Breast epithelium (tissue), 4 donors: Measurements from ENCODE around the gene TIGD1. TPM values are rescaled to one million over a fixed set of nuclear protein-coding genes. Genes with fewer than 3 reads are reported as not detected.

Experiments
- DNase-seq, 2 donors: peaks; one replicate each; pipeline ENCODE4 v3.0.0-alpha.2; 2019; ENCODE audit warnings: low spot score in 2 of 2
- H3K27ac ChIP-seq, 2 donors: fragments of 200-600 bp; sonication (generic) in 1 of 2; one replicate each; pipeline ENCODE4 v1.5.1; 2016 to 2019; ENCODE audit warnings: mild to moderate bottlenecking in 1 of 2
- H3K27me3 ChIP-seq, 2 donors: fragments of 200-600 bp; sonication (generic) in 1 of 2; one replicate each; pipeline versions ENCODE4 v1.5.1 to v1.6.0; 2017 to 2019; ENCODE audit warnings: control low read depth in 1 of 2, mild to moderate bottlenecking in 1 of 2
- H3K36me3 ChIP-seq: fragments of 200-600 bp; one replicate; pipeline ENCODE4 v1.5.1; 2019
- H3K4me1 ChIP-seq, 2 donors: fragments of 200-600 bp; sonication (generic); one replicate each; pipeline ENCODE4 v1.5.1; 2016 to 2019; ENCODE audit warnings: control low read depth in 1 of 2
- H3K4me3 ChIP-seq, 3 donors: fragments of 200-600 bp; sonication (generic); 1 replicate in 2 of 3; 2 replicates in 1 of 3; pipeline ENCODE4 v1.5.1; 2016 to 2019; ENCODE audit warnings: mild to moderate bottlenecking in 3 of 3, moderate library complexity in 2 of 3
- H3K9me3 ChIP-seq, 2 donors: fragments of 200-600 bp; sonication (generic) in 1 of 2; one replicate each; pipeline ENCODE4 v1.5.1; 2016 to 2019; ENCODE audit warnings: control low read depth in 1 of 2
- POLR2A ChIP-seq: fragments of 450-650 bp; IDR thresholded peaks from one replicate; pipeline ENCODE4 v1.6.1; 2016; ENCODE audit warnings: antibody characterized with exemption, mild to moderate bottlenecking, moderate library complexity
- POLR2AphosphoS5 ChIP-seq, 3 donors: sonication (generic); formaldehyde crosslinking; IDR thresholded peaks; one replicate each; pipeline ENCODE4 v1.6.1; 2017; ENCODE audit warnings: antibody characterized with exemption in 3 of 3
- intact Hi-C: fragments of 100-400 bp; cut with DNase I; formaldehyde crosslinking; loops from one replicate; pipeline ENCODE4 v1.15.1; 2023; ENCODE audit warnings: low total_unique reads
- total RNA-seq, 3 donors: library from RNA; depleted of rRNA; stranded (reverse); fragments of >200 nt; gene quantifications; one replicate each; pipeline ENCODE4 v1.1.0, GENCODE V29; 2016
- TF ChIP-seq, protein P1 (sequence below), 3 donors: fragments of 450-650 bp; IDR thresholded peaks; one replicate each; pipeline ENCODE4 v1.5.1; 2016 to 2017; ENCODE audit warnings: antibody characterized with exemption in 3 of 3, mild to moderate bottlenecking in 3 of 3, moderate library complexity in 3 of 3

Gene TIGD1
- total RNA-seq, 3 donors from 2014 or later = 2.9 to 5.6 (median 5.0) TPM

- TF ChIP-seq POLR2AphosphoS5 (IDR thresholded peaks at IDR 0.05) (no peak), POLR2A (no peak)
- TF ChIP-seq, protein P1, sequence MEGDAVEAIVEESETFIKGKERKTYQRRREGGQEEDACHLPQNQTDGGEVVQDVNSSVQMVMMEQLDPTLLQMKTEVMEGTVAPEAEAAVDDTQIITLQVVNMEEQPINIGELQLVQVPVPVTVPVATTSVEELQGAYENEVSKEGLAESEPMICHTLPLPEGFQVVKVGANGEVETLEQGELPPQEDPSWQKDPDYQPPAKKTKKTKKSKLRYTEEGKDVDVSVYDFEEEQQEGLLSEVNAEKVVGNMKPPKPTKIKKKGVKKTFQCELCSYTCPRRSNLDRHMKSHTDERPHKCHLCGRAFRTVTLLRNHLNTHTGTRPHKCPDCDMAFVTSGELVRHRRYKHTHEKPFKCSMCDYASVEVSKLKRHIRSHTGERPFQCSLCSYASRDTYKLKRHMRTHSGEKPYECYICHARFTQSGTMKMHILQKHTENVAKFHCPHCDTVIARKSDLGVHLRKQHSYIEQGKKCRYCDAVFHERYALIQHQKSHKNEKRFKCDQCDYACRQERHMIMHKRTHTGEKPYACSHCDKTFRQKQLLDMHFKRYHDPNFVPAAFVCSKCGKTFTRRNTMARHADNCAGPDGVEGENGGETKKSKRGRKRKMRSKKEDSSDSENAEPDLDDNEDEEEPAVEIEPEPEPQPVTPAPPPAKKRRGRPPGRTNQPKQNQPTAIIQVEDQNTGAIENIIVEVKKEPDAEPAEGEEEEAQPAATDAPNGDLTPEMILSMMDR (IDR thresholded peaks at IDR 0.05) = no peak
- H3K4me3 ChIP-seq = no peak overlapping the region
- H3K4me1 ChIP-seq = peaks cover 0 to 7% of the 10 kb centered on the region in 2 donors
- H3K27me3 ChIP-seq = no peaks in the 10 kb centered on the region
- intact Hi-C loops = no loop called here
- DNase-seq = no peak
- H3K9me3 ChIP-seq = no peaks in the 10 kb centered on the region
- H3K27ac ChIP-seq = no peak overlapping the region
- H3K36me3 ChIP-seq = no peaks in the 10 kb centered on the region
Measured at GRCh38 chr2:232547991-232548390, 2.4 kb downstream of the TIGD1 start.

DNA sequence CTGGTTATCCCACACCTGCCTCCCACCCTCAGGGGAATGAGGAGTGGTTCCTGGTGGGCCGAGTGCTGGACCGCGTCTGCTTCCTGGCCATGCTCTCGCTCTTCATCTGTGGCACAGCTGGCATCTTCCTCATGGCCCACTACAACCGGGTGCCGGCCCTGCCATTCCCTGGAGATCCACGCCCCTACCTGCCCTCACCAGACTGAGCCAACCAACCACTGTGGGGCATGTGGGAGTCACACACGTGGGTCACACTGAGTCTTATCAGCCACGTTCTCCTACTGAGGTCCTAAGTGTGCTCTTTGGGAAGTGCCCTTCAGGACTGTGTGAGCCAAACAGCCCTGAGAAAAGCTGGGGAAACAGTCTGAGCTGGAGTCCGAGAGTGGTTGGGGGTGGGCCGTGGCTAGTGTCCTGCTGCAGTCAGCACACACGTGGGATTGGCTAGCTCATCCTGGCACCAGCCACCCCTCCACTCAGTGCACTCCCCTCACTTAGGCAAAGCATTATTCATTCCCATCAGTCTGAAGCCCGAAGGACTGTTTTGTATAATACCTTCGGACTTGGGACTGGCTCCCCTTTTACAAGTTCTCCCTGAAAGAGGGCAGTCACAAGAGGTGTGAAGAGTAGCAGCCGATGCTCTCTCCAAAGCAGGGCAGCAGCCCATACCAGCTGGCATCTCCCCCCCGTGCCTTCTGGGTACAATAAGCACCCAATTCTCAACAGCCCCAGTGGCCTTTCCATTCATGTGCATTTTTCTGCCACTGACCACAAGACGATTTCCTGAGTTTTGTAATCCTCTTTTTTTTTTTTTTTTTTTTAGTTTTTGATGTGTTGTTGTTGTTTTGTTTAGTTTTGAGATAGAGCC, 4.6 kb downstream of the TIGD1 start:
- no peak overlapping the region for H3K27ac ChIP-seq
- TF ChIP-seq POLR2A (no peak), POLR2AphosphoS5 (IDR thresholded peaks at IDR 0.05) (no peak)
- TF ChIP-seq, protein P1 (IDR thresholded peaks at IDR 0.05) = no peak
- no peak for DNase-seq
- H3K9me3 ChIP-seq = no peaks in the 10 kb centered on the region
- no peak overlapping the region for H3K4me3 ChIP-seq
- no peaks in the 10 kb centered on the region for H3K36me3 ChIP-seq
- intact Hi-C loops = no loop called here
- no peaks in the 10 kb centered on the region for H3K27me3 ChIP-seq
- H3K4me1 ChIP-seq = no peaks in the 10 kb centered on the region

GRCh38 chr2:232544674-232545073, 5.7 kb downstream of the TIGD1 start:
- H3K27me3 ChIP-seq = peaks cover 0 to 9% of the 10 kb centered on the region in 2 donors
- intact Hi-C loops = no loop called here
- H3K27ac ChIP-seq = no peak overlapping the region
- H3K9me3 ChIP-seq = no peaks in the 10 kb centered on the region
- no peaks in the 10 kb centered on the region for H3K36me3 ChIP-seq
- TF ChIP-seq POLR2AphosphoS5 (IDR thresholded peaks at IDR 0.05) = no peak
- no peak for TF ChIP-seq POLR2A
- TF ChIP-seq, protein P1 (IDR thresholded peaks at IDR 0.05) = no peak
- no peak overlapping the region for H3K4me3 ChIP-seq
- no peaks in the 10 kb centered on the region for H3K4me1 ChIP-seq
- no peak for DNase-seq

DNA sequence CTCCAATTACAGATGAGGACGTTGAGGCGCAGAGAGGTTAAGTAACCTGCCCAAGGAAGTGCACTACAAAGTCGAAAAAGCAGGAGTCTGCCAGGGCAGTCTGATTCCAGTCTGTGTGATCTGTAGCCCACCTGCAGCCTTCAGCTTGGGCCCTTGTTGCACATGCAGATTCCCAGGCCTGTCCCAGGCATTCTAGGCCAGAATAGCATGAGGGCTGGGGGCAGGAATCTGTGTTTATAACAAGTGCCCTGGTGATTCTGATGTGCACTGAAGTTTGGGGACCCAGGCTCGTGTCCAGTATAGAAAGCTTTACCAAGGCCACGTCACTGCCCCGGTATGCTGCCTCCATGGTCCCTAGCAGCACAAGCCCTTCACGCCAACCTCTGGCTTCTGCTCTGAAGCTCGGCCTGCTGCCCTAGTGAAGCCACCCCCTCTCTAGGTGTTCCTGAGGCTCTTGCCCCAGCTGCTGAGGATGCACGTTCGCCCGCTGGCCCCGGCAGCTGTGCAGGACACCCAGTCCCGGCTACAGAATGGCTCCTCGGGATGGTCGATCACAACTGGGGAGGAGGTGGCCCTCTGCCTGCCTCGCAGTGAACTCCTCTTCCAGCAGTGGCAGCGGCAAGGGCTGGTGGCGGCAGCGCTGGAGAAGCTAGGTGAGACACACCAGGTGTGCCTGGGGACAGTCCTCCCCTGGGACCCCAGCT, 6.3 kb downstream of the TIGD1 start:
- TF ChIP-seq POLR2A (no peak), POLR2AphosphoS5 (IDR thresholded peaks at IDR 0.05) (no peak)
- TF ChIP-seq, protein P1 (IDR thresholded peaks at IDR 0.05) = no peak
- Histone ChIP-seq H3K9me3 (no peaks in the 10 kb centered on the region), H3K4me1 (no peaks in the 10 kb centered on the region), H3K36me3 (no peaks in the 10 kb centered on the region), H3K4me3 (no peak overlapping the region), H3K27me3 (peaks cover 0 to 9% of the 10 kb centered on the region in 2 donors), H3K27ac (no peak overlapping the region)
- intact Hi-C loops = no loop called here
- no peak for DNase-seq

GRCh38 chr2:232543491-232543890, 6.9 kb downstream of the TIGD1 start:
- intact Hi-C loops = no loop called here
- Histone ChIP-seq H3K4me1 (no peaks in the 10 kb centered on the region), H3K9me3 (no peaks in the 10 kb centered on the region), H3K36me3 (no peaks in the 10 kb centered on the region), H3K27me3 (peaks cover 0 to 9% of the 10 kb centered on the region in 2 donors), H3K4me3 (no peak overlapping the region), H3K27ac (no peak overlapping the region)
- no peak for DNase-seq
- TF ChIP-seq, protein P1 (IDR thresholded peaks at IDR 0.05) = no peak
- TF ChIP-seq POLR2AphosphoS5 (IDR thresholded peaks at IDR 0.05) = no peak
- TF ChIP-seq POLR2A = no peak
